HEK293T (cell line): Measurements from ENCODE around the gene EML5.

Experiments
- CTCF ChIA-PET: fragments of 350-600 bp; formaldehyde crosslinking; extraction: SDS; loops from one replicate; lab custom pipeline; 2021; ENCODE audit warnings: antibody characterized with exemption, inconsistent platforms; lab: Yijun Ruan, JAX
- POLR2A ChIA-PET: fragments of 350-600 bp; formaldehyde crosslinking; extraction: SDS; loops from one replicate; lab custom pipeline; 2020; ENCODE audit warnings: antibody characterized with exemption, inconsistent platforms; lab: Yijun Ruan, JAX
- DNase-seq: peaks from one replicate; pipeline ENCODE4 v3.0.0; 2012; ENCODE audit warnings: mixed read lengths; ENCODE audit errors: extremely low spot score
- ARNT ChIP-seq: fragments of 450-650 bp; IDR thresholded peaks from 2 replicates; pipeline ENCODE4 v1.6.1; 2017; ENCODE audit warnings: mild to moderate bottlenecking
- BHLHE40 ChIP-seq: fragments of 450-650 bp; IDR thresholded peaks from 2 replicates; pipeline ENCODE4 v1.6.1; 2016; ENCODE audit warnings: mild to moderate bottlenecking, moderate library complexity, borderline replicate concordance
- CTBP1 ChIP-seq: fragments of 450-650 bp; IDR thresholded peaks from 2 replicates; pipeline ENCODE4 v1.6.1; 2016; ENCODE audit warnings: borderline replicate concordance
- ELF4 ChIP-seq: fragments of 450-650 bp; IDR thresholded peaks from 2 replicates; pipeline ENCODE4 v1.6.1; 2017; ENCODE audit warnings: antibody characterized with exemption
- FOXA1 ChIP-seq: fragments of 450-650 bp; IDR thresholded peaks from 2 replicates; pipeline ENCODE4 v1.6.1; 2016; ENCODE audit warnings: mild to moderate bottlenecking
- FOXK2 ChIP-seq: fragments of 450-650 bp; IDR thresholded peaks from 2 replicates; pipeline ENCODE4 v1.6.1; 2016; ENCODE audit warnings: mild to moderate bottlenecking
- FOXM1 ChIP-seq: fragments of 450-650 bp; IDR thresholded peaks from 2 replicates; pipeline ENCODE4 v1.6.1; 2017; ENCODE audit warnings: mild to moderate bottlenecking, borderline replicate concordance
- HDGF ChIP-seq: fragments of 450-650 bp; IDR thresholded peaks from 2 replicates; pipeline ENCODE4 v1.6.1; 2017; ENCODE audit warnings: antibody characterized with exemption, borderline replicate concordance
- L3MBTL2 ChIP-seq: fragments of 450-650 bp; conservative IDR thresholded peaks from 2 replicates; pipeline ENCODE4 v1.6.1; 2016; ENCODE audit warnings: mild to moderate bottlenecking
- LEF1 ChIP-seq: fragments of 450-650 bp; IDR thresholded peaks from 2 replicates; pipeline ENCODE4 v1.6.1; 2017; ENCODE audit warnings: mild to moderate bottlenecking, borderline replicate concordance
- NFRKB ChIP-seq: fragments of 450-650 bp; IDR thresholded peaks from 2 replicates; pipeline ENCODE4 v1.6.1; 2016; ENCODE audit warnings: mild to moderate bottlenecking, moderate library complexity
- SP1 ChIP-seq: fragments of 450-650 bp; IDR thresholded peaks from 2 replicates; pipeline ENCODE4 v1.6.1; 2017
- SUZ12 ChIP-seq: fragments of 450-650 bp; IDR thresholded peaks from 2 replicates; pipeline ENCODE4 v1.6.1; 2016; ENCODE audit warnings: mild to moderate bottlenecking
- TARDBP ChIP-seq: fragments of 450-650 bp; IDR thresholded peaks from 2 replicates; pipeline ENCODE4 v1.6.1; 2016
- ZNF384 ChIP-seq: fragments of 450-650 bp; IDR thresholded peaks from 2 replicates; pipeline ENCODE4 v1.6.1; 2016
- TF ChIP-seq, protein P1 (sequence below): fragments of 450-650 bp; IDR thresholded peaks from 2 replicates; pipeline ENCODE4 v1.6.1; 2016

EML5 gene

DNA sequence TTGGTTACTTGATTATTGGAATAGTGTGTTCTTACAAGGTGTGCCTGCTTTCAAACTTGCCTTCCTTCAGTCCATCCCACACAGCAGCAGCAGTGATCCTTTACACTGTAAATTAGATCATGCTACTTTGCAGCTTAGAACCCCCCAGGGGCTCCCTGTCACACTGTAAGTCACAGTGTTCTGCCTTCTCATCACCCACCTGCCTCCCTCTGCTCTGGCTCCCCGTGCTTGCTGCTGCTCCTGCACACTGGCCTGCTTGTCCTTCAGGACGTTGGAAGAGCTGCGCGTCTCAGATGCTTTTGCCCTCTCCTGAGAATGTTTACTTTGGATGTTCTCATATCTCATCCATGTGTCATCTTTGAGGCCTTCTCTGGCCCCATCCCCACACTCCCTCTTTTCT is 202.6 kb downstream of the EML5 start:
- DNase-seq = no peak
- ChIA-PET POLR2A (no interaction called here), CTCF (interaction anchor here (0.6 kb wide), 1 partner anchor 14 kb away, joined by 3 read pairs; no protein-coding TSS in a partner anchor)
- no peak for TF ChIP-seq ARNT
- TF ChIP-seq FOXM1 = no peak
- no peak for TF ChIP-seq FOXK2
- TF ChIP-seq SP1 = no peak
- TF ChIP-seq ELF4 = no peak
- TF ChIP-seq NFRKB = no peak
- no peak for TF ChIP-seq CTBP1
- TF ChIP-seq LEF1 = no peak
- TF ChIP-seq BHLHE40 = no peak
- TF ChIP-seq, protein P1, sequence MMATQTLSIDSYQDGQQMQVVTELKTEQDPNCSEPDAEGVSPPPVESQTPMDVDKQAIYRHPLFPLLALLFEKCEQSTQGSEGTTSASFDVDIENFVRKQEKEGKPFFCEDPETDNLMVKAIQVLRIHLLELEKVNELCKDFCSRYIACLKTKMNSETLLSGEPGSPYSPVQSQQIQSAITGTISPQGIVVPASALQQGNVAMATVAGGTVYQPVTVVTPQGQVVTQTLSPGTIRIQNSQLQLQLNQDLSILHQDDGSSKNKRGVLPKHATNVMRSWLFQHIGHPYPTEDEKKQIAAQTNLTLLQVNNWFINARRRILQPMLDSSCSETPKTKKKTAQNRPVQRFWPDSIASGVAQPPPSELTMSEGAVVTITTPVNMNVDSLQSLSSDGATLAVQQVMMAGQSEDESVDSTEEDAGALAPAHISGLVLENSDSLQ = no peak
- no peak for TF ChIP-seq L3MBTL2

DNA sequence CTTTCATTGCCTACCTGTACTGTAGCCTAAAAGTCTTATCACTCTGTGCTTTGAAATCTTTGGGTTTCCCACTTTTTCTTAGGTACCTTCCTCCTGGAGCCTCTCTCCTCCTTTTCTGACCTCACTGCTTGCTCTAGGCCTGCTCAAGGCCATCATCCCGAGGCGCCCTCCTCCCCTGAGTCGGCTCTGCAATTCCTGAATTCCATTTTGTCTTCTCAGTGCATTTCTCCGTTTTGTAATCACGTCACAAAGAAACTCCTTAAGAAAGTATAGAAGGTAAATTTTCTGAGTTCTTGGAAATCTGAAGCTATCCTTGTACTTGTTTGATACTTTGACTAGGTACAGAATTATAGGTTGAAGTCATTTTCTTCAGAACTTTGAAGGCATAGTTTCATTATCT is 204.7 kb downstream of the EML5 start:
- TF ChIP-seq ARNT = no peak
- no peak for TF ChIP-seq FOXA1
- TF ChIP-seq SP1 = no peak
- no peak for TF ChIP-seq L3MBTL2
- no peak for TF ChIP-seq NFRKB
- TF ChIP-seq BHLHE40 = no peak
- no peak for TF ChIP-seq LEF1
- no peak for TF ChIP-seq ZNF384
- no peak for DNase-seq
- ChIA-PET CTCF (no interaction called here), POLR2A (no interaction called here)

DNA sequence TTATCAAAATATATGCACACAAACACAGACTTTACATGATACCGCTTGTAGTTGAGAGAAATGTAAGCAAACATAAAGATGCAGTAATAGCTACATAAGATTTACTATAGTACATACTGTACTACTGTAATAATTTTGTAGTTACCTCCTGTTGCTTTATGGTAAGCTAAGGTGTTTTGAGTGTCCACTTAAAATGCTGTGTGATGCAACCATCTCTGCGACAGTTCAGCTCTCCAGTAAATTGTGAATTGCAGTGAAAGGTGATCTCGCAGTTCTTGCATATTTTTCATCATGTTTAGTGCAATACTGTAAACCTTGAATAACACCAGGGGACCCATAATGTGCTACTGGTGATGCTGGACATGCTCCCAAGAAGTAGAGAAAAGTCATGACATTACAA is 208.3 kb downstream of the EML5 start:
- TF ChIP-seq HDGF = no peak
- TF ChIP-seq, protein P1 = peak; percentile 14; the same call in 1 of the 2 replicates
- no peak for TF ChIP-seq CTBP1
- no peak for TF ChIP-seq NFRKB
- TF ChIP-seq FOXK2 = no peak
- TF ChIP-seq ELF4 = no peak
- DNase-seq = no peak
- CTCF ChIA-PET = no interaction called here
- POLR2A ChIA-PET = interaction anchor here (0.9 kb wide), 1 partner anchor 13 kb away, joined by 5 read pairs; no protein-coding TSS in a partner anchor

DNA sequence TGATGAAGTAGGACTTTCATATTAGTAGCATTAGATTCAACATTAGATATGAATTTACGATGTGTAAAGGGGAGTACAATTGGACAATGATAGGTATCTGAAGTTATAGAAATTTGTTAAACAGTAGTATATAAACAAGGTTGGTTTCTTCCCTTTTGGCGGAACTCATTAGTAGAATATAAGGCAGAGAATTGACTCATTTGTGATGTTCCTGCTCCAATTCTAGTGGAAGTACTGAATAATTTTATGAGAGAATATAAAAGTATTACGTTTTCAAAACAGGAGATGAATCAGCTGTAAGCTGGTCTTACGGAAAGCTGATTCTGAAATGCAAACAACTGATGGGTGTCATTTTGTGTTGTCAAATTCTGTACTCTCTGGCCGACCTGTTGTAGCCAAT is 216.5 kb downstream of the EML5 start:
- DNase-seq = no peak
- TF ChIP-seq, protein P1 = no peak
- no peak for TF ChIP-seq HDGF
- no peak for TF ChIP-seq ZNF384
- no peak for TF ChIP-seq FOXM1
- no peak for TF ChIP-seq FOXA1
- TF ChIP-seq LEF1 = no peak
- no peak for TF ChIP-seq ELF4
- no peak for TF ChIP-seq FOXK2
- ChIA-PET CTCF (no interaction called here), POLR2A (interaction anchor here (0.6 kb wide), 1 partner anchor 10 kb away, joined by 3 read pairs; no protein-coding TSS in a partner anchor)

DNA sequence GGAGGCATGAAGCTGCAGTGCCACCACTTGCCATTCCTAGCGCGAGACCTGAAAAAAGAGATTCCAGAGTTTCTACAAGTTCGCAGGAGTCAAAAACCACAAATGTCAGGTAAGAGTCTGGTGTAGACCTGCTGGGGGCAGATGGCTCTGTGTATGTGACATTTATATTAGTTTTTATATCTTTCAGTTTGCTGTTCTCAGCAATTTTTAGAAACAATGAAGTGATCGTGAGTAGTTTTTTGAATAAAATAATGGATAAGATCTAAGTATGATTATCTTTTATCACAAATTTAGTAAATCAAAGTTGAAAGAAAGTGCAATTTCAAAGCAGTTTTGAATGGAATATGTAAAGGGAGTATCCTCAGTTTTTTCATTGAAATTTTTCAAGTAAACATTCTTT is 220.6 kb downstream of the EML5 start:
- TF ChIP-seq TARDBP = no peak
- TF ChIP-seq L3MBTL2 = no peak
- TF ChIP-seq, protein P1 = no peak
- no peak for TF ChIP-seq BHLHE40
- TF ChIP-seq HDGF = no peak
- no peak for TF ChIP-seq FOXA1
- no peak for TF ChIP-seq LEF1
- TF ChIP-seq SUZ12 = no peak
- TF ChIP-seq ELF4 = no peak
- no peak for TF ChIP-seq FOXM1
- no peak for TF ChIP-seq ARNT
- no peak for TF ChIP-seq SP1
- TF ChIP-seq NFRKB = no peak
- TF ChIP-seq FOXK2 = no peak
- TF ChIP-seq ZNF384 = no peak
- TF ChIP-seq CTBP1 = no peak
- ChIA-PET POLR2A (no interaction called here), CTCF (no interaction called here)
- DNase-seq = no peak

DNA sequence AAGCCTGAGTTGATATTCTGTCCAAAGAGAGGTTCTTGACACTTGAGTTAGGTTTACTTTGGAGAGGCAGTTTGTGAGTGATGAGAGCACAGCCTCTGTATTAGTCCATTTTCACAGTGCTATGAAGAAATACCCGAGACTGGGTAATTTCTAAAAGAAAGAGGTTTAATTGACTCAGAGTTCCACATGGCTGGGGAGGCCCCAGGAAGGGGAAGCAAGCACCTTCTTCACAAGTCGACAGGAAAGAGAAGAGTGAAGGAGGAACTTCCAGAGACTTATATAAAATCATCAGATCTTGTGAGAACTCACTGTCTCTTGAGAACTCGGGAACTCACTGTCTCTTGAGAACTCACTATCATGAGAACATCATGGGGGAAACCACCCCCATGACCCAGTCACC is 224.6 kb downstream of the EML5 start:
- ChIA-PET POLR2A (interaction anchor here (1.2 kb wide), 1 partner anchor 16 kb away, joined by 4 read pairs; no protein-coding TSS in a partner anchor), CTCF (no interaction called here)
- TF ChIP-seq HDGF (no peak), L3MBTL2 (no peak), FOXM1 (no peak), BHLHE40 (no peak), ELF4 (no peak)
- no peak for DNase-seq
